ENCODE data around the gene PLXNA4.

The PLXNA4 gene

DNA sequence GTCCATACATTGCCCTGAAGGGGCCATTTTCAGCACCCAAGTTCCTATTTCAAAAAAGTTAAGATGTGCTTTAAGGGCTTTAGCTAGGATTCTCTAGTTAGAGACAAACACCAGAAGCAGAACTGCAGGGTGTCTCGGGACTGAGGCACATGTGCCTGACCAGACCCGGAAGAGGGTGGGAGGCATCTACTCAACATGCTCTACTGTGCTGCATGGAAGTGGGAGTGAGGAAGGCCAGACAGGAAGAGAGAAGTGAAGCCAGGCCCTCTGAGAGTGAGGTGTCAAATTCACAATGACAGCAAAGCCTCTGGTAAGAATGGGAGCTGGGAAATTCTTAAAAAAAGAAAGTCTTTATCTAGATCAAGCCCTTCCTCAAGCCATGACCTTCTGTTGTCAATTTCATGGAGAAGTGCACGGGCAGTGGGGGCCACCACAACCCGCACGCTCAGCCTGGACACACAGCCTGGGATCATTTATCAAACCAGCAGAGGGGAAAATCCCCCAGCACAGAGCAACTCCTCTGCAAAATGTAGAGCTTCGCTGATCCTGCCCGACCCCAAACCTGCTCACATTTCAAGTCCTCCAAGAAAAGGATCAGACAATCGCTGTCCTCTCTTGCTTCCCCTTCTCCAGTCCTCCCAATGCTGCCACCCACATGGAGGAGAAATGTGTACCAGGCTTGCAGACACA is 38.7 kb downstream of the PLXNA4 start:
- peak in 3 of 56 donors; percentile 4 to 12 (median 9) for DNase-seq

DNA sequence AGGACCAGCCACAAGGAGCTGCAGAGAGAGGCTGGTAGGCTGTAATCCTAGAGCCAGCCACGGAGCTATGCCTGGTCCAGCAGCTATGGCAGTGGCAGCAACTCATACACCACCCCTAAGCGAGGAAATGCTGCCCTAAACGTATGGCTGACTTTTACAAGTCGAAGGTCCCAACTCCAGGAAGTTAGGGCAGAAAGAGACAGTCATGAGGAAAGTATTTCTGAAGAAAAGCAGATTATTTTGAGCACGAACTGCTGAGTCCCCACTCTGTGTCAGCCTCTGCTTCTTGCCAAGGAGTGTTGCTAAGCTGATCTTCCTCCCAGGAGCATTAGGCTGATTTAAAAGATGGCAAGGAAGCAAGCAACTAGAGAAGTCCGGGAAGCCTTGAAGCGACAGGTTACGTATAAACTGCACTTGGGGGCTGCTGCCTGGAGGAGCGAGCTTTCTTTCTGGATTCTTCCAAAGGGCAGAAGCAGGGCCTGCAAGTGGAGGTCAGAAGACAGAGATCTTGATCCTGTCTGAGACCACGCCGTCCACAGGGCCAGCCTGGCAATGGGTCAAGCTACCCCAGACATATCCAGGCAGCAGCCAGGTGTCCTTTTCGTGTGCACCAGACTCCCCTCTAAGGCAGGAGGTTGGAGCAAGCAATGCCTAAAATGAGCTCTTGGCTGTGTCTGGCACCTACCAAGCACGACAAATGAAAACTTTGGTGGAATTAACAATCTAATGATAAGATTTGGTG is 39.4 kb downstream of the PLXNA4 start:
- no peak for DNase-seq

DNA sequence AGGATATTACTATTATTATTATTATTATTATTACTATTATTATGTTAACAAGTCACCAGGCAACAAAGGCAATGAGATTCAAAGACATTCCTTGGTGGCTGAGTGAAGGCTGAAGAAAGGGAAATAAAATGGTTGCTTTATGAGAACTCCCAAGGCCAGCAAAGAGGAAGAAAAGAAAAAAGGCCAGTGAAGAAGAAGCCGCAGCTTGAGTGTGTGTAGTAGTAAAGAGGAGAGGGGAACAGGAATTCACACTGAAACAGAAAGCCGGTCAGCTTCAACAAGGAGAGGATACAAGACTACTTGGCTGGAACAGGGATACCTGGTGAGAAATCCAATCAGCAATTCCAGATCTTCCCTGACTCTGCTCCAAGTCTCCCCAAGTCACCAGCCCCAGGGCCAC is 42.4 kb downstream of the PLXNA4 start:
- no peak for DNase-seq

DNA sequence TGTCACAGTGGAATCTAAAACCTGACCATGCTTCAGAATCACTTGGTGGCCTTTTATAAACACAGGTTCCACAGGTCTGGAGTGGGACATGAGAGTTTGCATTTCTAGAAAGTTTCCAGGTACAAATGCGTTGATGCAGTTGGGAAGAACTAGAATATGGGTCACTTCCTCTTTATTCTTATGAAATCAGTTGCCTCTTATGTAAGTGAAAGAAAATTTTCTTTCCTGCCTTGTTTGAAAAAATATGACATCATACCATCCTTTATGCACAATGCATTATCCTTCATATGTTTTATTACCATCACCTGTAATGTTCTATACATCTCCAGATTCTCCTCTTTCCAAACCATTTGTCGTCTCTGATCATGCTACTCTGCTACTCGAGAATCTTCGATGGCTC is 44.0 kb downstream of the PLXNA4 start:
- no peak for DNase-seq

DNA sequence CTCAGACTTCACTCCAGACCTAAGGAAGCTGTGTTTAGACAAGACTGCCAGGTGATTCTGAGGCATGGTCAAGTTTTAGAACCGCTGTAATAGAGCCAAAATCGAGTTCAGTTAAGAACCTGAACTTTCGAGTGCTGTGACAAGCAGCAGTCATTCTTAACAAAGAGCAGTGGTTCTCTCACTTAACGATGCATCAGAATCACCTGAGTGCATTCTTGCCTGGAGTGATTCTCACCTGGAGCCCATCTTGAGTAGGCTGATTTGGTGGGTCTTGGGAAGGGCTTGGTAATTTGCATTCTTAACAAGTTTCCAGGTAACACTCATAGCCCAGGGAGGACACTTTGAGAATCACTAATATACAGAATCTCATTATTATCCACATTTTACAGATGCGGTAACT is 44.7 kb downstream of the PLXNA4 start:
- no peak for DNase-seq

DNA sequence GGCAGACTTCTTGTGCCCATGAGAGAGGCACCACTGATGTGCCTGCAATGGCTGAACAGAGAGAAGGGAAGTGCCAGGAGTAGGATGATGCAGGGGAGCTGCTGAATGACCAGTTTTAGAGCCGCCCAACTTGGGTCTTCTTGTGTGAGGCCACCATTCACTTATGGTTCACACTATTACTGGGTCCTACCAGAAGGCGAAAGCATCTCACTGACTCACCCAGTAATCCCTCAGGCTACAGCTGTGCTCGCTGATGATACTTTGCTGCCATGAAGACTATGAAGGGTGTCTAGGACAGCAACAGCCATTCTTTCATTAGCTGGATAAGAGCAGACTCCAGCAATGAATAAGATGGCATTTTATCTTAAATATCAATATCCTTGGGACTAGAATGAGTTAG is 47.6 kb downstream of the PLXNA4 start:
- DNase-seq = no peak

DNA sequence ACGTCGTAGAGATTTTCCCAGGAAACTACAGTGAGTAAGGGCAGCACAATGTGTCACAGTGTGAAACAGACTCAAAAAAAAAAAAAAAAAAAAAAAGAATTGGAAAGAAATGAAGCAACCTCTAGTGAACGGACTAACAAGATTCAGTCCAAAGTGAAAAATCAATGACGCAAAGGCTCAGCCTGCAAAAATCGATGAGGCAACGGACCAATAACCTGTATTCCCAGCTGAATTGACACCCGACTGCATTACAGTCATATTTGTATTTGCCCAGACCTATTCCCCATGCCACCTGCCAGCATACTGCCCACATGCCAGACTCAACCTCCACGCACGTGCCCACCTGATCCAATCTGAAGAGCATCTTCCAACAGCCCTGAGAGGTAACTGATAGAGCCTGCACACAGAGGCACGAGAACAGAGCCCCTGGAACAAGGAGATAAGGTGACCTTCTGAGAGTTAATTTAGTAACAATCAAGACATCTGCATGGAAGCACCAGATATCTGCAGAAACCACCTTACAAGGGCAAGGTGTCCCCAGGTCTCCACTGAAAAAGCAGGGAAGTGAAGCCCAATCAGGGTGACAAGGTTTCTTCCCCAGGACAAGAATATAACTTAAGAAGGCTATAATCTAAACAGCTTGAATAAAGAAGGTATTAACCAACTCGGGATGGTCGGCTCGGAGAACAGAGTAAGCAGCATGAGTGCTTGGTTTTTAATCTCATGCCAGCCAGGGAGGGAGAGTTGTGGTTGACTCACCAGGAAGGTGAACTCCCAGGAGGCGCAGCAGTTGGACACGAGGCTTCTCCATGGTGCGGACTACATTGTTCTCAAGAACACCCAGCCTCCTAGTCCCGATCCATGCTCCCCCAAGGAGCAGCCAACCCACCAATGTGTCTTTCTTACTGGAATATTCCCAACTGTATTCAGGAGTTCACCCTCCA is 48.5 kb downstream of the PLXNA4 start:
- DNase-seq = no peak

DNA sequence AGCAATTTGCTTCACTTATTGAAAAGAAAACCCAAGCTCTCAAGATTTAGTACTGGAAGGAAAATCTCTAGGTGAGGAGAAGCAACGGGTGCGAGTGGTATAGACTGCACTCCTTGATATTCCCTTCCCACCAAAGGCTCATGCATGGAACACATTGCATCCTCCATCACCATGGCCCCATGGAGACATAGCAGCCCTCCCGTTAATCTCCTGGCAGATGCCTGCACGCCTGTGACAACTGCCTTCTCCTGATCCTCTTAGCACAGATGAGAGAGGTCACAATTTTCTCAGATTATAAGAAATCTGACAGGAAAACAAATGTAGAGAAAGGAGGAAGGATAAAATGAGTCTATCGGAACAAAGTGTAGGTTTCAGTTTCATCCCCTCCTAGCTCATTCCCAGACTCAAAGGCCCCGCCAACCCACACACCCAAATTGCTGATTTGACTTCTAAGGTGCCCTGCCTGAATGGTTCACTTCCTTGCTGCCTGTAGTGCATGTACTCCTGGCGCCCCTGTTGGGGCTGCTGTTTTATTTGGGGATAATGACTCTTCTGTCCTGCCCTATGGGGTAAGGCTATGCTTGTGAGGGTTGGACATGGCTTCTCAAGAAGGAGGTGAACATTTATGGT is 50.0 kb downstream of the PLXNA4 start:
- DNase-seq = no peak

DNA sequence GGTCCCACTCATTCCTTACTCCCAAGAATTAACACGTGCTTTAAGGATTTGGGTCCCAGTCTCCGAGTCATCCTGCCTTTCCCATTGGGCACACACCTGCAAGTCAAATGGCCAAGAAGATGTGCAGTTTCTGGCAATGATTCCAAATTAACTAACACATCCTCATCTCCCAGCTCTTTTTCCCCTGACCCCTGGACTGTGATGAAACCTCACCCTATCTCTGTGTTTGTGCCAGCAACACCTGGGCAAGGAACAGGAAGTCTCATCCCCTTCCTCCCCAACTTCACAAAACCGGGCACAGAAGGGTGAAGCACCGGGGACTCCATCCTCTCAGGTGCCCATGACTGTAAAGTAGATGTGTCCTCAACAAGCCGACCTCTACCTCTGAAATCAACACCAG is 54.8 kb downstream of the PLXNA4 start:
- no peak for DNase-seq

DNA sequence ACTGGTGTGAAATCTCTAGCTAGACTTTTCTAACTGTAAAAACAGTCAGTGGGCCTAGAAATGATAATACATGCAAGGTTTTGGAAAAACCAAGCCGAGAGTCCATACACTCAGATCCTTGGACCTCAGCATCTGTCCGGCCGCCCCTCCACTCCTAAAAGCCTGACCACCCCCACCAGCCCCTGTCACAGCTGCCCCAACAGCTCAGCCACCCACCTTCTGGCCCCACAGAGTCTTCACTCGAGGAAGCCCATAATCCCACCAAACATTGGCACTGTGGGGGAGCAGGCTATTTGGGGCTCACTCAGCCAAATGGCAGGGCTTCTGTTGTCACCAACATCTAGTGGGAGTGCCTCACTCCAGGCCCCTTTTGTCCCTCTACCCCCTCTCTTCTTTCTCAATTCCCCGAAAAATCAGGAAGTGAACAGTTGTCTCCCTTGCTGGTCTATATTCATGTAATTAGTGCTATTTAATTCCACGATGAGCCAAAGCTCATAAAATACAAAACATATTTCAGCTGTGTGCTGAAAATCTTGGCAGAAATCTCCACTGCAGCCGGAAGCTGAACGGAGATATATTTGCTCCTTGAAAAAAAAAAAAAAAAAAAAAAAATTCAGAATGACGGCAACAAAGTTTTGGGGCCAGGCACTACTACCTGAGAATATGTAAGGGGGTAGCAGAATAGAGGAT is 55.5 kb downstream of the PLXNA4 start:
- DNase-seq = no peak

DNA sequence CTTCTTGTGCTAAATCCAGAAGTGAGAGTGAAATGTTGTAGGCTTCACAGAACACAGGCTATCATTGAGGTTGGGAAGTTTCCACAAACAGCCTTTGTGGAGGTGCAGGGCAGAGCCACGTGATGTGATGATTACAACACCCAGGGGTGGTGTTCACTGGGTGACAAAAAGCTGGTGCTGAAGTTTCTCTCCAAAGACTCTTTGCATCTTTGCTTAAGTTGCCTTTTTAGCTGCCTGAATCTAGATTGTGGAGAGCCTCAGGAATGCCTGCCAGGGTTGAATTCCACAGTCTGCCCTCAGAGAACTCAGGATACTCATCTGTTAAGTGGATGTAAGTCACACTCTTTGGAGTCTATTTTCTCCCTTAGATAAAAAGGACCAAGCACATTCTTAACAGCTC is 56.3 kb downstream of the PLXNA4 start:
- DNase-seq = no peak

DNA sequence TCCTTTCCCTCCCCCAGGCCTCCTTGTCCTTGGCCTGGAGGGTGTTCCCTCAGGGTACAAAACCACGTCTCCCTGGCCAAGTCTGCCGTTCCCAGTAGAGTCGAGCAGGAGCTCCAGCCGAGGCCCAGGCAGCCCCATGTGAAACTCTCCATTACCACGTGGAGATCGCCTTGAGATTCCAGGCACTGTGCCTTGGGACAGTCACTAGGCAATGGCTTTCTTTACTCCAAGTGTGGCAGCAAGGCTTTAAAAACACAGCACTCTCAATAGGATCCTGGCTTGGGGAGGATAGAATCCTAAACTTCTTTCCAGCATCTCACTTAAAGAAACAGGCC is 57.5 kb downstream of the PLXNA4 start:
- peak in 3 of 56 donors; percentile 4 to 41 (median 9) for DNase-seq

DNA sequence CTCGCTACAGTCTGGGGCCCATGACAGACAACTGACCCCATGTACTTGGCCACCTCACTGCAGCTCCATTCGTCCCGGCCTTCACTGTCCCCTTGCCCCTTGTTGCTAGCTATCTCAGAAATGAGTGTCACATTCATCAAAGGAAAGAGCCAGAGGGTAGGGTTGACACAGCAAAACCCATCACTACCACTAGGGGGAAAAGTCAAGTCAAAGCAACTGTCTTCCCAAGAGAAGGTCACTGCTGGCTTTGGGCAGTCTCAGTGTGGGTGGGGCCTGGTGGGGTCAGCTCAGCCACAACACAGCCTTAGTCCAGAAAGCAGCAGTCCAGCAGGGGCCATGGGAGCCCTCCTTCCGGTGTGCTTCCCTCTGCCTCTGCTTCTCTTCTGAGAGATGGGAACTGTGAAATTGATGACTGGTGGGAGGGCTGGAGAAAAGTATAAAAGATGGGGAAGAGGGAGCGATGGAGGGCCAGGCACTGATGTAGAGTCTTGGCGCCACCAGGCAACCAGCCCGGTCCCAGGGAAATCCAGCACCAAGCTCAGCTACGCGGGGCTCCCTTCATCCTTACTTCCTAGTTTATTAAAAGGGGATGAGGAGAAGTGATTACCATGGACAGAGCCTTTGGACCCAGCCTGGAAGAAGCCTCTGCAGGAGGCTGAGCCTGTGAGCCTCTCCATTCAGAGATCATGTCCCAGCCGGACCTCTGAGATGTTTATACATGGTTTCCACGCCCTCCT is 58.0 kb downstream of the PLXNA4 start:
- no peak for DNase-seq

DNA sequence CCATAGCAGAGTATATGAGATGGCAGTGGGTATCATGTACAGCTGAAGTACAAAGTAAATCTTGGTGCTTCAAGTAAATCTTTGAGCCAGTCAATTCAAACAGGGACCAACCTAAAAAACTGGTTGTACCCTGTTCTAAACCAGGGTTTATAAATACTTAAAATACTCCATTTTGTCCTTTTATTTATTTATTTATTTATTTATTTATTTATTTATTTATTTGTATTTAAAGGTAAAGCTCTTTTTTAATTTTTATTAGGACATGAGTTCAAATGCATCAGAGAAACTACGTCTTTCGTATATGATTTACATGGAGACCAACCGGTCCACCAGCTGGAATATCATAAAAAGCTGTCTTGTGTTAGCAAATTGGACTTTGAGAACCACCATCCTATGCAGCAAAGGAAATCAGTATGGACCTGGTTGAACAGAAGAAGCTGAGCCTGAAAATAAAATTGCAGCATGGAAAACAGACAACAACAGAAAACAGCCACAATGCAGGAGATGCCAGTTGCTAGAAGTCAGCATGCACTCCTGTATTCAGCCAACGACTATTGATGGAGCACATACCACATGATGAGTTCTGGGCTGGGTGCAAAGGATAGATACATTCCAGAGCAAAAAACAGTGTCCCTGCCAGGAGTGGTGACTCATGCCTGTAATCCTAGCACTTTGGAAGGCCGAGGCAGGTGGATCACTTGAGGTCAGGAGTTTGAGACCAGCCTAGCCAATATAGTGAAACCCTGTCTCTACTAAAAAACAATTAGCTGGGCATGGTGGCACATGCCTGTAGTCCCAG is 60.0 kb downstream of the PLXNA4 start:
- DNase-seq = no peak

DNA sequence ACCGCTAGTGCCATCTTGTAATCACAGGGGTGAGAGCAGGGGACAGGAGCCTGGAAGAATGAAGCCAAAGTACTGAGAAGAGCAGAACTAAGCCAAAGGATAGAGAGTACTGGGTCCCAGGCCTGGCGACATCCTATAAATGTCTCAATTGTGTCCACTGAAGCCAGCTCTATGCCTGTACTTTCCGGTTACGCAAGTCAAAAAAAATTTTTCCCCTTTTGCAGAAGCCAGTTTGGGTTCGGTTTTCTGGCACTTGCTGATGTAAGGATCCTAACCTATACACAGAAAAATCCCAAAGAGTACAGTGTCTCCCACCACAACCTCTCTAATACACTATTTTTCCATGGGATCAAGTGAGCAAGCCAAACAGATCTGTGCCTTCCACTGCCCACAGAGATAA is 61.1 kb downstream of the PLXNA4 start:
- DNase-seq = no peak

DNA sequence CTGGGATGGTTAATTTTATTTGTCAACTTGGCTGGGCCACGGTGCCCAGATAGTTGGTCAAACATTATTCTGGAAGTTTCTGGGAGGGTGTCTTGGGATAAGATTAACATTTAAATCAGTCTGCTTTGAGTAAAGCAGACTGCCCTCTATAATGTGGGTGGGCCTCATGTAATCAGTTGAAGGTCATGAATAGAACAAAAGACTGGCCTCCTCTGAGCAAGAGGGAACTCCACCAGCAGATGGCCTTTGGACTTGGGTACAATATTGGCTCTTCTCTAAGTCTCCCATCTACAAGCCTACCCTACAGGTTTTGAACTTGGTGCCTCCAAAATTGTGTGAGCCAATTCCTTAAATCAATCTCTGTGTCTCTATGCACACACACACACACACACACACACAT is 61.8 kb downstream of the PLXNA4 start:
- DNase-seq = no peak

DNA sequence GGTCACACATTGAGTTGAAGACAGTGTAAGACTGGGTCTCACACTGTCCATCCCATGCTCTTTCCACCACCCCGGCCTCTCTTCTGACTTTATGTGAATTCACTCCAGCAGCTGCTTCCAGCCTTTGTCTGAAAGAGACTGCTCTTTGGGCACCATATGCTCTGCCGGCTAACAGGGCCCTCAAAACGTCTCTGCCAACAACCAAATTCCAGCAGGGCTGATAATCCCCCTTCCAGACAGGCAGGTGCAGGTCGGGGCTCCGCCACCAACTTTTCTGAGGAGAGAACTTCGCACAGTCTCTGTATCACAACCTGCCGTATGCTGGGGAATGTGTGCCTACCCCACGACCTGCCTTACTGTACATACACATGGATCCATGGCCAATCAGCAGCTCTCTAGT is 64.3 kb downstream of the PLXNA4 start:
- no peak for DNase-seq

DNA sequence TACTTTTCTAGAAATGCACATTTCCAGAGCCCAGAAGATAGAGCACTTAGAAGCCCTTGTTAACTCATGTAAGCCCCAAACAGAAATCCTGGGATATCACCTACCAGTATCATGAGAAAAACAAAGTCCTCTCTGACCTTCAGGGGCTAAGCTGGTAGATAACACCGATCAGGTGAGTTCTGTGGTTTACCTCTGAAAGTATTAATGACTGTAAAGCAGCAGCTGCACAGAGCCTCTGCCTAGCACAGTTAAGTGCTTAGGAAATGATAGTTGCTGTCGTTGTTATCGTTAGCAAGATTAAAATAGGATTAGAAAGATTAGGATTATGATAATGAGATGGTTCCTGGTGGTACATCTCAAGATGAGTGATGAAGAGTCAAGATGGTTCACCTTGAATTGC is 64.9 kb downstream of the PLXNA4 start:
- no peak for DNase-seq

DNA sequence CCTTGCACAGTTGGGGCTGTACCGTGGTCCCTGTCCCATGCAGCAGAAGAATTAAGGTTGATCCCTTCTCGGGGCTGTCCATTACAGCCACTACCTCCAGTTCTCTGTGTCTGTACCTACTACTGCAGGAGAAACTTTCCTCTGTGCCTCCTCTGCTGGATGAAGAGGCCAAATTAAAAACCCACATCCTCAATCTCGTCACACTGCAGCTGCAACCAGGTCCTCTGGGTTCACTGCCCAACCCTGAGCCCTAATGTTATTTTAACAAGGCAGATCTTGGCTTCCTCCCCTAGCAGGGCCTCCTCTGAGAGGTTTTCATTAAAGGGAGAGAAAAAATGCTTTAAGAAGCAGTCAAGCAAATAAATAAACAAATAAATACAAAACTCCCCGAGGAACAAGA is 66.6 kb downstream of the PLXNA4 start:
- DNase-seq = no peak
